Inflammatory macrophage treated with lipopolysaccharide for 1 hour (primary cell): ENCODE results near the gene OR8G1.
"Not testable (repeated sequence)": the region's sequence is repeated elsewhere in the genome, so short reads cannot be mapped to it uniquely, and the experiment has no call there.

Experiments
- DNase-seq, 2 donors: peaks; one replicate each; pipeline ENCODE4 v3.0.0-alpha.2; 2020 to 2022

Gene OR8G1

DNA sequence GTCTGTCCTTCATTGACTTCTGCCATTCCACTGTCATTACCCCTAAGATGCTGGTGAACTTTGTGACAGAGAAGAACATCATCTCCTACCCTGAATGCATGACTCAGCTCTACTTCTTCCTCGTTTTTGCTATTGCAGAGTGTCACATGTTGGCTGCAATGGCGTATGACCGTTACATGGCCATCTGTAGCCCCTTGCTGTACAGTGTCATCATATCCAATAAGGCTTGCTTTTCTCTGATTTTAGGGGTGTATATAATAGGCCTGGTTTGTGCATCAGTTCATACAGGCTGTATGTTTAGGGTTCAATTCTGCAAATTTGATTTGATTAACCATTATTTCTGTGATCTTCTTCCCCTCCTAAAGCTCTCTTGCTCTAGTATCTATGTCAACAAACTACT lies 9.0 kb downstream of the OR8G1 start:
- DNase-seq = peak in 1 of 2 donors; percentile 16

DNA sequence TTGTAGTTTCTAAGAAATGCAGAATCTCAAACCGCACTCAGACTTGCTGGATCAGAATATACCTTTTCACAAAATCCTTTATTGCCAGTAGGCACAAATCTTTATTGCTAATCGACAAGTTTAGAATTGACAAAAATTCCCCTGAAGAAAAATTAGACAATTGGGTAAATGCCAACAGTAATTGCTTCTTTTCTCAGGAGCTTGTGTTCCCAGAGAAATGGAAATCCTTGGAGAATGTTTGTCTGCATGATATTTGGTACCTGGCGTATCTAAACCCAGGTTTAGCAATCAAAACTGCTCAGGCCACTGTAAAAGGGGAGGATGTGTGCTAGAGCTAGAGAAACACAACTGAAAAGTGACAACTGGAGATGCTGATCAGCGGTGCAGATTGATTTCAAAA lies 15.2 kb downstream of the OR8G1 start, which contains the start of gene OR8G5:
Gene OR8G5, plus strand, starts transcription at position 301 of the 400 bp plus-strand sequence. CDS start 8,556 bp downstream, outside the sequence.
- DNase-seq = no peak

DNA sequence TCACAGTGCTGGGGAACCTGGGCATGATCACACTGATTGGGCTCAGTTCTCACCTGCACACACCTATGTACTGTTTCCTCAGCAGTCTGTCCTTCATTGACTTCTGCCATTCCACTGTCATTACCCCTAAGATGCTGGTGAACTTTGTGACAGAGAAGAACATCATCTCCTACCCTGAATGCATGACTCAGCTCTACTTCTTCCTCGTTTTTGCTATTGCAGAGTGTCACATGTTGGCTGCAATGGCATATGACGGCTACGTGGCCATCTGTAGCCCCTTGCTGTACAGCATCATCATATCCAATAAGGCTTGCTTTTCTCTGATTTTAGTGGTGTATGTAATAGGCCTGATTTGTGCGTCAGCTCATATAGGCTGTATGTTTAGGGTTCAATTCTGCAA lies 24.1 kb downstream of the OR8G1 start:
- DNase-seq = peak; percentile 26 to 58

- not testable (repeated sequence) for DNase-seq
Observed at GRCh38 chr11:124270886-124271285, 30.0 kb downstream of the OR8G1 start.

DNA sequence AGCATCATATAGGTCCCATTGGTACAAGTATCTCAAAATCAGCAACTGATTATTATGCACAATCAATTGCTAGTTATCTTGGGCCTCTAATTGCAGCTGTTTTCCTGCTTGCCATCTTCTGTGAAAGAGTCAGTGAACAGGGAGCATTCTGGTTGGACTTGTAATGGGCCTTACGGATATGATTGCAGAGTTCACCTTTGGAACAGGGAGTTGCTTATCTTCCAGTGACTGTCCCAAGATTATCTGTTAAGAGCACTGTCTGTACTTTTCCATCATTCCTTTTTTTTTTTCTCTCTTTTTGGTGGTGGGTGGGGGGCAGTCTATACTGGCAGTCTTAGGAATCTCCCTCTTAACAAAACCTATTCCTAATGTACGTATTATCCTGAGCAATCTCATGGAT lies 33.1 kb downstream of the OR8G1 start:
- DNase-seq = no peak

- no peak for DNase-seq
Observed at GRCh38 chr11:124276081-124276480, 35.2 kb downstream of the OR8G1 start.

DNA sequence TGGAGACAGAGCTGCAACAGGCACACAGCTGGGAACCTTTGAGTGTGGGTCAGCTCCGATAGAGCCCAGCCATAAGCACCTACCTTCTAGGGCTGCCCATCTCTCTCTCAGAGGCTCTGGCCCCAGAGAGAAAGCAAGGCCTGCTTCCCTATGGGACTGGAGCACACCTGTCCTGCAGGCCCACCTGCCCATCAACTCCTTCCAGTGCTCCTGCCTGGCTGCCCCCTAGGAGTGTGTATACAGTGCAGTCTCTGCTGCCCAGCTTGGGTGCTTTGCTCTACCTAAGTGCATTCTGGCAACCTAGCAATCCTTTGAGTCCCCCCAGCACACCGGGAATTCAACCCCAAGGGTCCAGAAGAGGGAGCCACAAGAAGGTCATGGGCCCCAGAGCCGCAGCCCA lies 36.3 kb downstream of the OR8G1 start:
- no peak for DNase-seq

DNA sequence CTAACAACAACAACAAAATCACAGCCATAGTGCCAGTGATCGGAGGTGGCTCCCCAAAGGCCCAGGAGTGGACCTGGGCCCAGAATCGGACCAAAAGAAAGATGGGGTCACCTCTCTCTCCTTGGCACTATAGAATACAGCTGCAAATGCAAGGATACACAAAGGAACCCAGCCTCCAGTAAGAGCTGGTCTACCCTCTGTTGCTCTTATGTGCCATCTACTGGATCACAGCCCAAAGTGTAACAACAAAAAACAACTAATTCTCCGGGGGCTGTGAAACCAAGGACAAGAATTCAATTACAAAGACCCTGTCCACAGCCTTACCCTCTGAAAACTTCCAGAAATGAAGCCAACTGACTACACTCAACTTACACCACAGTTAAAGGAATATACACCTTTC lies 36.9 kb downstream of the OR8G1 start:
- DNase-seq = no peak

- DNase-seq = no peak
Observed at GRCh38 chr11:124278261-124278660, 37.4 kb downstream of the OR8G1 start.

GRCh38 chr11:124285610-124286344 lies 44.9 kb downstream of the OR8G1 start:
- DNase-seq = no peak

- peak; percentile 32 to 41 for DNase-seq
Observed at GRCh38 chr11:124294687-124295086, 53.8 kb downstream of the OR8G1 start.

GRCh38 chr11:124296016-124296415 lies 55.1 kb downstream of the OR8G1 start:
- no peak for DNase-seq

DNA sequence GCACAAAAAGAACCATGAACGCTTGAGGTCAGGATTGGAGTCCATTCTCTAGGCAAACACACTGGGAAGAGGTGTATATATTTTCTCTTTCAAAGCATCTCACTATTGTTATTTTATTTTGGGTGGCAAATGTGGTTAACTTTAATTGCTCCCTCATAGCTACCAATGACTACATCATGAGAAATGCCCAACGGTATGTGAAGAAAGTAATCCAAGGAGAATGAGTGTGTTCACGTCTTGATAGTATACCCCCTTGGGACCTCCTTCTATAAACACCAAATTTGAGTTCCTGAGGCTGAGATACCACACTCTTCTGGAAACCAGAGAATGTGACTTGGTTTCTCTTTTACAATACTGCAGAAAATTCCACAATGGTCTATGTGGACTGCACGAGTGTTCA lies 57.0 kb downstream of the OR8G1 start:
- DNase-seq = no peak

- peak in 1 of 2 donors; percentile 52 for DNase-seq
Observed at GRCh38 chr11:124301548-124301947, 60.7 kb downstream of the OR8G1 start.

GRCh38 chr11:124302347-124303125 lies 61.6 kb downstream of the OR8G1 start:
- DNase-seq = no peak
